HepG2 (cell line): ENCODE measurements around the gene ACAA2. TPM values are rescaled to one million over a fixed set of nuclear protein-coding genes. Genes with fewer than 3 reads are reported as not detected.

Source experiments
- ATAC-seq: fragments of 200-7000 bp; cut with Tn5 transposase; 3 replicates; pipeline ENCODE4 v1.9.1; 2020; ENCODE audit warnings: mild to moderate bottlenecking, moderate library complexity
- BruUV-seq: library from RNA; stranded (reverse); fragments of 400-500 nt; replicated peaks from 2 replicates; lab custom pipeline; 2021; lab: Mats Ljungman, UMichigan
- CTCF ChIA-PET: fragments of 300-600 bp; formaldehyde crosslinking; extraction: SDS; loops from one replicate; lab custom pipeline; 2021; ENCODE audit warnings: low total read pairs, inconsistent platforms, low intra/inter-chr PET ratio; lab: Yijun Ruan, JAX
- POLR2A ChIA-PET: fragments of 350-600 bp; sonication (Branson Sonifier 250); formaldehyde crosslinking; loops from one replicate; lab custom pipeline; 2020; ENCODE audit warnings: antibody characterized with exemption, inconsistent platforms; lab: Yijun Ruan, JAX
- DNase-seq: peaks from one replicate; pipeline ENCODE4 v3.0.0-alpha.2; 2015; ENCODE audit warnings: low spot score
- FAIRE-seq: peaks from 3 replicates; lab custom pipeline; 2011; peaks lifted over from hg19 to GRCh38; lab: Jason Lieb, UNC
- H2AFZ ChIP-seq: one replicate; pipeline ENCODE4 v1.6.1; 2011; ENCODE audit warnings: low read length, inconsistent platforms
- H3K27ac ChIP-seq: fragments of 300-600 bp; 3 replicates; pipeline ENCODE4 v1.8.0; 2011; ENCODE audit warnings: mixed run types, mild to moderate bottlenecking, mixed read lengths, low read length, inconsistent platforms; ENCODE audit not compliant: insufficient read depth; ENCODE audit errors: extremely low read length
- H3K27me3 ChIP-seq, 2 experiments: fragments of 200-600 bp in 1 of 2; 2 replicates in 1 of 2; 3 replicates in 1 of 2; pipeline versions ENCODE4 v1.6.0 to v1.8.0; 2011; ENCODE audit warnings: low read length in 2 of 2, mild to moderate bottlenecking in 2 of 2, moderate library complexity in 2 of 2, inconsistent platforms in 1 of 2; ENCODE audit not compliant: insufficient read depth in 2 of 2, control insufficient read depth in 1 of 2
- H3K36me3 ChIP-seq, 2 experiments: fragments of 200-600 bp in 1 of 2; replicated peaks in 1 of 2; 2 replicates in 1 of 2; 3 replicates in 1 of 2; pipeline versions ENCODE4 v1.5.1 to v1.8.0; 2011; ENCODE audit warnings: low read length in 2 of 2, inconsistent platforms in 1 of 2; ENCODE audit not compliant: insufficient read depth in 2 of 2, control insufficient read depth in 1 of 2
- H3K4me1 ChIP-seq: 2 replicates; pipeline ENCODE4 v1.5.1; 2012; ENCODE audit warnings: low read length, inconsistent platforms; ENCODE audit not compliant: insufficient read depth
- H3K4me2 ChIP-seq: 2 replicates; pipeline ENCODE4 v1.6.0; 2011; ENCODE audit warnings: low read depth, low read length, inconsistent platforms
- H3K4me3 ChIP-seq, 3 experiments: fragments of 200-600 bp in 1 of 3; sonication (generic), shearing (Covaris generic) in 1 of 3; replicated peaks in 1 of 3; 2 replicates each; pipeline ENCODE4 v1.5.1; 2011 to 2016; ENCODE audit warnings: low read length in 3 of 3, inconsistent platforms in 2 of 3, low read depth in 2 of 3, mild to moderate bottlenecking in 2 of 3, control low read depth in 1 of 3, mixed read lengths in 1 of 3; ENCODE audit not compliant: insufficient read depth in 1 of 3
- H3K79me2 ChIP-seq: one replicate; pipeline ENCODE4 v1.6.1; 2011; ENCODE audit warnings: low read length, inconsistent platforms; ENCODE audit not compliant: insufficient read depth
- H3K9ac ChIP-seq: 2 replicates; pipeline ENCODE4 v1.6.0; 2011; ENCODE audit warnings: mild to moderate bottlenecking, low read depth, low read length, inconsistent platforms; ENCODE audit not compliant: insufficient read depth
- H3K9me3 ChIP-seq: 2 replicates; pipeline ENCODE4 v1.5.1; 2012; ENCODE audit warnings: mild to moderate bottlenecking, low read length
- H4K20me1 ChIP-seq: 2 replicates; pipeline ENCODE4 v1.6.0; 2011; ENCODE audit warnings: inconsistent platforms, mild to moderate bottlenecking, low read length, moderate library complexity; ENCODE audit not compliant: insufficient read depth
- PHF5A ChIP-seq: IDR thresholded peaks from one replicate; pipeline ENCODE4 v1.6.1; 2018; ENCODE audit warnings: low read depth, missing genetic modification reagents; ENCODE audit not compliant: unreplicated experiment
- SMYD3 ChIP-seq: sonication (generic); formaldehyde crosslinking; IDR thresholded peaks from 2 replicates; pipeline ENCODE4 v1.8.1; 2023; ENCODE audit warnings: mild to moderate bottlenecking, missing genetic modification reagents
- THYN1 ChIP-seq: sonication (generic); formaldehyde crosslinking; IDR thresholded peaks from 2 replicates; pipeline ENCODE4 v1.8.1; 2023; ENCODE audit warnings: low read depth, mild to moderate bottlenecking, moderate library complexity, missing genetic modification reagents, borderline replicate concordance
- TP53 ChIP-seq: sonication (generic); formaldehyde crosslinking; conservative IDR thresholded peaks from 2 replicates; pipeline ENCODE4 v1.4.0; 2020; ENCODE audit warnings: missing genetic modification reagents
- ZNF136 ChIP-seq: sonication (generic); formaldehyde crosslinking; IDR thresholded peaks from 2 replicates; pipeline ENCODE4 v1.8.1; 2022; ENCODE audit warnings: low read depth, mild to moderate bottlenecking, moderate library complexity, missing genetic modification reagents
- ZNF251 ChIP-seq: sonication (generic); formaldehyde crosslinking; IDR thresholded peaks from 2 replicates; pipeline ENCODE4 v1.9.0; 2021; ENCODE audit warnings: mild to moderate bottlenecking, missing genetic modification reagents
- ZNF317 ChIP-seq: sonication (generic); formaldehyde crosslinking; IDR thresholded peaks from 2 replicates; pipeline ENCODE4 v1.5.0; 2020; ENCODE audit warnings: mild to moderate bottlenecking, missing genetic modification reagents
- ZNF724P ChIP-seq: sonication (generic); formaldehyde crosslinking; IDR thresholded peaks from 2 replicates; pipeline ENCODE4 v1.8.0; 2022; ENCODE audit warnings: missing genetic modification reagents, borderline replicate concordance
- ZNF792 ChIP-seq: IDR thresholded peaks from 2 replicates; pipeline ENCODE4 v1.6.1; 2016
- whole genome bisulfite sequencing: methylation state at CpG from one replicate; pipeline ENCODE4 v1.1.6; 2017; ENCODE audit warnings: low lambda C conversion rate; 5-methylcytosine and 5-hydroxymethylcytosine counted together
- in situ Hi-C: cut with HindIII; loops from 2 replicates; pipeline ENCODE4 v1.10.0; 2017; ENCODE audit warnings: low pct_unique_long_range_greater_than_20kb; ENCODE audit not compliant: extremely low pct_ligation_motif_present
- intact Hi-C: fragments of 100-400 bp; cut with micrococcal nuclease; formaldehyde crosslinking; loops from one replicate; pipeline ENCODE4 v1.10.0; 2022; ENCODE audit not compliant: unreplicated experiment
- polyA plus RNA-seq, 8 experiments: library from polyadenylated mRNA; depleted of rRNA in 3 of 8; stranded (reverse) in 7 of 8; unstranded in 1 of 8; fragments of >200 nt; fragmentation: Illumina TruSeq in 4 of 8; extraction: Trizol in 4 of 8; gene quantifications; 2 replicates each; pipeline versions ENCODE4 v1.2.1 to v1.2.3, GENCODE V29; 2011 to 2016; ENCODE audit warnings: low read depth in 4 of 8, missing spikeins in 1 of 8, mixed read lengths in 1 of 8; ENCODE audit not compliant: insufficient read depth in 1 of 8
- total RNA-seq, 5 experiments: library from RNA; depleted of rRNA; stranded (reverse); fragments of >200 nt; fragmentation: Illumina TruSeq; extraction: Trizol; gene quantifications; 2 replicates each; pipeline ENCODE4 v1.2.3, GENCODE V29; 2016; ENCODE audit warnings: low read depth in 1 of 5
- TF ChIP-seq, protein P1 (sequence below): sonication (generic); formaldehyde crosslinking; IDR thresholded peaks from 2 replicates; pipeline ENCODE4 v1.4.0; 2020; ENCODE audit warnings: missing genetic modification reagents, mild to moderate bottlenecking, borderline replicate concordance

Gene ACAA2
- total and polyA plus RNA-seq, 2 of the 13 experiments (the other 11 are each of a cell fraction or from before 2014, with no cell fraction given) = 51.6 to 182 TPM

DNA sequence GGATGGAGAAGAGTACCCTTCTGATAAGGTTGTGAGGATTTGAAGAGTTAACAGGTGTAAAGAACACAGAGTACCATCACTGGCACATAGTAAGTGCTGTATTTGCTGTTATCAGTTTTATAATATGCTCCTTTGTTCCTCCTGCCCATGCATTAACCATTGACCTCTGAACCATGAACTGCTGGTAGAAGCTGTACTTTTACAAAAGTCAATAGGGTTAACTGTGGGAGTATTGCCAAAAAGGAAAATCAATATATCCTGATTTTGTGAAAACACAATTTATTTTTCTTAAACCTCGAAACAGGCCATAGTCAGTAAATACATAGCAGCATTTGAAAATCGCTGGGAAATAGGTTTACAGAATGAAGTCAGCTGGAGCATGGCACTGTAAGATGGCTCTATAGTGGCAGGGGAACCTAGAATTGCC lies 18.9 kb upstream of the ACAA2 start (continued):
- TF ChIP-seq ZNF251 (CRISPR knock-in tag) (no peak), ZNF724P (CRISPR knock-in tag) (no peak), PHF5A (CRISPR knock-in tag) (peak; percentile 26)

DNA sequence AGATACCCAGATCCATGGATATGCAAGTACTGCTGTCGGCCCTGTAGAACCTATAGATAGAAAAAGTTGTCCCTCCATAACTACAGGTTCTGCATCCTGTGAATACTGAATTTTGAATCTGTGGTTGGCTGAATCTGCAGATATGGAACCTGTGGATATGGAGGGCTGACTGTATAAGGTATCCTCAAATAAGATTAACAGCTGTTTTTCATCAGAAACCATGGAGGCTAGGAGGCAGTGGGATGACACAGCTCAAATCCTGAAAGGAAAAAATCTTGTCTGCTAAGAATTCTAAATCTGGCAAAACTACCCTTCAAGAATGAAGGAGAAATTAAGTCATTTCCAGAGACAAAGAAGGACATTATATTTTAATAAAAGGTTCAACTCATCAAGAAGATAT lies 14.7 kb upstream of the ACAA2 start:
- DNase-seq (no peak), ATAC-seq (no peak), FAIRE-seq (no peak)
- no TSS peak for BruUV-seq
- POLR2A ChIA-PET = interaction anchor here (1.2 kb wide), 1 partner anchor 14 kb away, joined by 3 read pairs; the partner anchor contains the start of gene ACAA2
- in situ Hi-C loops = no loop called here
- H3K9ac ChIP-seq = no peak overlapping the region
- H3K4me3 ChIP-seq = no peak overlapping the region
- 92% methylated on average over 1 of the region's 1 CpG for WGBS
- H3K9me3 ChIP-seq = peaks cover 8% of the 10 kb centered on the region; the same call in 1 of the 2 replicates
- CTCF ChIA-PET = no interaction called here
- intact Hi-C loops = no loop called here
- no peak overlapping the region for H2AFZ ChIP-seq
- peaks cover 28% of the 10 kb centered on the region for H3K4me1 ChIP-seq
- no peaks in the 10 kb centered on the region for H3K79me2 ChIP-seq
- no peaks in the 10 kb centered on the region for H4K20me1 ChIP-seq
- H3K36me3 ChIP-seq = peaks cover 1 to 7% of the 10 kb centered on the region in 2 experiments; a peak in 1 of 5 replicates
- H3K27me3 ChIP-seq = no peaks in the 10 kb centered on the region
- H3K27ac ChIP-seq = no peak overlapping the region
- no peak overlapping the region for H3K4me2 ChIP-seq
- TF ChIP-seq ZNF792 (no peak), ZNF317 (CRISPR knock-in tag) (peak; percentile 97), THYN1 (CRISPR knock-in tag) (no peak), SMYD3 (no peak), TP53 (CRISPR knock-in tag) (no peak), ZNF136 (CRISPR knock-in tag) (no peak)
- TF ChIP-seq, protein P1, sequence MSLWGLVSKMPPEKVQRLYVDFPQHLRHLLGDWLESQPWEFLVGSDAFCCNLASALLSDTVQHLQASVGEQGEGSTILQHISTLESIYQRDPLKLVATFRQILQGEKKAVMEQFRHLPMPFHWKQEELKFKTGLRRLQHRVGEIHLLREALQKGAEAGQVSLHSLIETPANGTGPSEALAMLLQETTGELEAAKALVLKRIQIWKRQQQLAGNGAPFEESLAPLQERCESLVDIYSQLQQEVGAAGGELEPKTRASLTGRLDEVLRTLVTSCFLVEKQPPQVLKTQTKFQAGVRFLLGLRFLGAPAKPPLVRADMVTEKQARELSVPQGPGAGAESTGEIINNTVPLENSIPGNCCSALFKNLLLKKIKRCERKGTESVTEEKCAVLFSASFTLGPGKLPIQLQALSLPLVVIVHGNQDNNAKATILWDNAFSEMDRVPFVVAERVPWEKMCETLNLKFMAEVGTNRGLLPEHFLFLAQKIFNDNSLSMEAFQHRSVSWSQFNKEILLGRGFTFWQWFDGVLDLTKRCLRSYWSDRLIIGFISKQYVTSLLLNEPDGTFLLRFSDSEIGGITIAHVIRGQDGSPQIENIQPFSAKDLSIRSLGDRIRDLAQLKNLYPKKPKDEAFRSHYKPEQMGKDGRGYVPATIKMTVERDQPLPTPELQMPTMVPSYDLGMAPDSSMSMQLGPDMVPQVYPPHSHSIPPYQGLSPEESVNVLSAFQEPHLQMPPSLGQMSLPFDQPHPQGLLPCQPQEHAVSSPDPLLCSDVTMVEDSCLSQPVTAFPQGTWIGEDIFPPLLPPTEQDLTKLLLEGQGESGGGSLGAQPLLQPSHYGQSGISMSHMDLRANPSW (CRISPR knock-in tag) = no peak
